ENCODE results near the gene IRF3.

Gene IRF3

GRCh38 chr19:49614096-49614833, 51.4 kb downstream of the IRF3 start:
- DNase-seq, result peak; percentile 68

- DNase-seq, result no peak
Measured at GRCh38 chr19:49613374-49613773, 52.3 kb downstream of the IRF3 start.
